Iris pigment epithelial cell (primary cell): Measurements from ENCODE around the gene KDELR1.
"Not testable (repeated sequence)": the region's sequence is repeated elsewhere in the genome, so short reads cannot be mapped to it uniquely, and the experiment has no call there.

Experiments
- DNase-seq: peaks from one replicate; pipeline ENCODE4 v3.0.0-alpha.2; 2011; ENCODE audit warnings: low read depth

The KDELR1 gene

DNA sequence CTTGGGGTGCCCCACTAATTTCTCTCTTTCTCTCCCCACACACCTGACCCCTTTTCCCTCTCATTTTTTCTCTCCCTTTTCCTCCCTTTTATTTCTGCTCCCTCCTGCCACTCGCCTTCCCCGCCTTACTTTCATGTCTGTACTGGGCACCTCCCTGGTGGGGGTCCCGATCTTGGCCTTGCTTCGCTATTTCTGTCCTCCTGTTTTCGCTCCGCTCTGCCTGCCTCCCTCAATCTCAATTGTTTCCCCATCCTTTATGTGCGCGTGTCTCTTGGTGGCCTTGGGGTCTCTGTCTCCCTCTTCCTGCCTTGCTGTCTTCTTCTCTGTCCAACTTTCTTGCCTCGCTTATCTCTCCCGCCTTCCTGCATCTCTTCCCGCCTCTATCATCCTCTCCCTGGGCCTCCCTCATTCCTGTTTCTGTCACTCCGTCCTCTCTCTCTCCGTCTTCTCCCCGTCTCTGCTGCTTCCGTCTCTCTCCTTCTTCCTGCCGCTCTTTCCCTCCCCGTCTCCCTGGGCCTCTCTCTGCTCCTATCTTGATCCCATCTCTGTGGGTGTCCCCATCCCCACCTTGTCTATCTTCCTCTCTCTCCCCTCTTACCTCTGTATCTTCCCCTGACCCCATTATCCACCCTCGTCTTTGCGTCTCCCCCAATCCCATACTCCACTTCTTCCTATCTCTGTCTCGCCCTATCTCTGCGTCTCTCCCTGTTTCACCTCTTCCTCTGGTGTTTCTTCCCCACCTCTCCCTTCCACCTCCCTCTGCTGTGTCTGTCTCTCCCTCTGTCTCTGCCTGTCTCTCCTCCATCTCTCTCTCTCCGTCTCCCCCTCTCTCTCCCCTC is 6.1 kb upstream of the KDELR1 start:
- DNase-seq: no peak

DNA sequence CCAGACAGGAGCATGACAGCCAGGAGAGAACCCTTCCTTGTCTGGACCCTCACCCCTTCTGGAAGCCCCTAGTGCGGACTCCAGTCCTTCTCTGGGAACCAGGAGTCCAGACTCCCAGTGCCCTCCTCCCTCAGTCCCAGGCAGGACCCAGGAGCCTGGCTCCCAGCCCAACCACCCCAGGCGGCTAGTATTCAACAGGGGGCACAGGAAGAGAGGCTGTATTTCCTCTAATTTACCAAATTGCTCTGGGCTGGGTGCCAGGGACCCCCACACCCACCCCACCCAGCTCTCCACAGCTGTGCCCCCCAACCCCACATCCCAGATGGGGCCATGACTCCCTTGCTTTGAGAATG is 5.4 kb upstream of the KDELR1 start:
- no peak for DNase-seq

DNA sequence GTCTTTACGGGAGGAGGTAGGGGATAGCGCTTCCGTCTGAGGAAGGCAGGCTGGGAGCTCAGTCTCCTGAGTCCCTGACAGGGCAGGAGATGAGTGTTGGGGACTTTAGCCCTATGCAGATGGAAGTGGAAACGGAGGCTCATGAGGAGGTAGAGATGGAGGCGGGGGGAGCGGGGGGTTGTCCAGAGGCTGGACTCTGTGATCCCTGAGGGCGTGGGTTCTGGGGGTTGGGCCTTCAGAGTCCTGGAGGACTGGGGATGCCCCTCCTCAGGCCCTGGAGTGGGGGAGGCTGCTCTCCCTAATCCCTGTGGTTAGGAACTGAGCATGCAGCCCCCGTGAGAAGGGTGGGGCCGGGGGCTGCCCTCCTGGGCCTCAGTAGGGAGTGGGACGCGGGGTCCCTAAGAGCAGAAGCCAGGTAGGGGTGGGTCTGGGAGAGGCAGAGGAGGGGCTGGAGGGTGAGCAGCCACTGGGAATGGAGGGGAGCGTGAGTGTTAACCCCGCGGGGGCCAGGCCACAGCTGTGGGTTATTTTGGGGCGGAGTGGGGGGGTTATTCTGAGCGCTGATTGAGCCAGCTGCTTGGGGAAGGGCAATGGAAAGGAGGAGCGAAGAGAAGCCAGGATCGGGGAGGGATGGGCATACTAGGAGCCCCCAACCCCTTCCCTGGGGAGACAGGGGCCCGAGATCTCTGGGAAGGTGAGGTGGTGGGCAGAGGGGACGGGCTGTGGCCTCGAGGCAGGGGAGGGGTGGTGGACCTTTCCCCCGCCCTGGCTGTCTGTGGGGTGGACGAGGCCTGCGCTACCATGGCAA is 4.9 kb upstream of the KDELR1 start:
- DNase-seq: no peak

DNA sequence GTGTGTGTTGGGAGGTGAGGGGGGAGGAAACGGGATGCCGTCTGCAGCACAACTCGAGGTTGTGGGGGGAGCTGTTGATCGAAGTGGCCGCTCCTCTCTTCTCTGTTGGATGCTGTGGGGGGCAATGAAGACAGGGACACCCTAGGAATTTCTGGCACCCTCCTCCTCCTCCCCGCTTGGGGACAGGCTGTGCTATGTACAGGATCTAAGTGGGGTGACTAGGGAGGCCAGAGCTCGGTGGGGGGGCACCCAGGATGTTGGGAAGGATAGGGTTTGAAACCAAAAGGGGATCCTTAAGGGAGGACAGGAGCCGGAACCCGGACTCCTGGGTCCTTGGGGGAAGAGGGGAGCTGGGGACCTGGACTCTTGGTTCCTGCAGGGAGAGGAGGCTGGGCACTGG is 4.1 kb upstream of the KDELR1 start:
- DNase-seq: no peak

DNA sequence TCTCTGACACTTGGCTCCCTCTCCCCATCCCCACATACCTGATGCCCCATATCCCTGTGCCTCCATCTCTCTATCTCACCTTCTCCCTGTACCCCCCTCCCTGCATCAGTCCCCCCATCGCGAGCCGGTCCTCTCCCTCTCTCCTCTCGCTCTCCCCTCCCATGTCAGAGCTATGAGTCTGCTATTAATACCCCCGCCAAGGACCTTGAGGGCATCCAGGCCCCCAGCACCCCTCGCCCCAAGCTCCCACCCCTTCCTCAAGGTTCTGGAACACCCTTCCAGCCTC is 3.8 kb upstream of the KDELR1 start:
- no peak for DNase-seq

DNA sequence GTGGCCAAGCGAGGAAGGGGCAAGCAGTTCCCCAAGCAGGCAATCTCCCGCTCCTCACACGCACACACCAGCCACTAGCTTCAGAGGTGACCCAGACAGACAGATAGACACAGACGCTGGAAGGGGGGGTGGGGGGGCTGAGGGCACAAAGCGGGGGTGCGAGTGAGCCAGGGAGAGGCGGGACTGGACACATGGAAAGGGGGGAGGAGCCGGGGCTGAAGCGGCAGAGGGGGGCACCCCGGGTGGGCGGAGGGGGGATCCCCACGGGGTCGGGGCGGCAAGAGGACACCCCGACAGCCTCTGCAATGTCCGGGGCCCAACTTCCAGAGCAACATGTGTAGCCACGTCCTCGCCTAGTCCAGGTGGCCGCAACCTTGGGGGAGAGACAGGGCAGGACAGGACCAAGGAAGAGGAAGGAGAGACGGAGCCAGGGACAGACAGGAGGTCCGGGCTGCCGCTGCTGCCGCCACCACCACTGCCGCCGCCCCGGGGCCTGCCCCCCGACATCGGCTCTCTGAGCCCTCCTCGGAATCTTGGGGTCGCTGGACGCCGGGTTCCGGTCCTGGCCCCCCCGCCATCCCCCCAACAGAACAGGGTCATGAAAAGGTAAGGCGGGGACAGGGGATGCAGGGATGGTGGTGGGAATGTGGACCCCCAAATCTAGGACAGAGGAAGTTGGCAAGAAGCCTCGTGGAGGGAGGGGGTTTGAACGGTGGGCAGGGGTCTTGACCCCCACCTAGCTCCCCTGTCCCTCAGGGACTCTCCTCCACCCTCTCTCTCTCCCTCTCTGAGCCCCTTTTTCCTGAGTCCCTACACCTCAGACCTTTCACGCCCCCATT is 3.2 kb upstream of the KDELR1 start:
- DNase-seq: no peak

DNA sequence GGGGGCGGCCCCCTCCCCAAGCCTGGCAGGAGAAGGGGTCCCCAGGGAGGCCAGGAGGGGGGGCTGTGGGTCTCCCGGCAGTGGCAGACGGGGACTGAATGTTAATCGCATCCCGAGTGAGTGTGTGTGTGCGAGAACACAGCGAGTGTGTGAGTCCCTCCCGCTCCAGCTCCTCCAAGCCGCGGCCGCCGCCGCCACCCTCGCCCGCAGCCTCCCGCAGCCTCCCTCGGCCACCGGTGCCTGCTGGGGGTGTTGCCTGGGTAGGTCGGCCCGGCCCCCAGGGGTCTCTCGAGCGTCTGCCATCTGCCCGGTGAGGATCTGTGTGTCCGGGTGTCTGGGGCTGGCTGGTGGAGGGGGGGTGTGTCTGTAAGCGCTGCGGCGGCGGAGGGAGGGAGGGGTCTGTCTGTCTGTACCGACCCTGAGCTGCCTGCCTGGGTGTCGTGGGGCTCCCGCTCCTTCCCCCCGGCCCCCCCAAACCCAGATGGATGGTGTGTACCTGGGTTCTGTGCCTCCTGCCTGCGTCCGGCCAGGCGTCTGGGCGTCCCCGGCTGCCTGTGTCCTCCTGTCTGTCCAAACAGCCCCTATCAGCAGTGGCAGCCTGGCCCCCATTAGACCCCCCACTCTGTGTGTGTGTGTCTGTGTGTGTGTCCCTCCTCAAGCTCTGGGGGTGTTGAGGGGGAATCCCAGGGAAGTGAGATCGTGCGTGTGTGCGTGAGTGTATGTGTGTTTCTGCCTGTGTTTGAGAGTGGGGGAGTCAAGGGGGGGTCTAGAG is 2.4 kb upstream of the KDELR1 start, which contains the start of gene GRIN2D:
GRIN2D (plus strand) TSS at position 110 of the 772 bp plus-strand sequence. CDS start 4,725 bp downstream, outside the sequence.
- DNase-seq: peak; percentile 34

DNA sequence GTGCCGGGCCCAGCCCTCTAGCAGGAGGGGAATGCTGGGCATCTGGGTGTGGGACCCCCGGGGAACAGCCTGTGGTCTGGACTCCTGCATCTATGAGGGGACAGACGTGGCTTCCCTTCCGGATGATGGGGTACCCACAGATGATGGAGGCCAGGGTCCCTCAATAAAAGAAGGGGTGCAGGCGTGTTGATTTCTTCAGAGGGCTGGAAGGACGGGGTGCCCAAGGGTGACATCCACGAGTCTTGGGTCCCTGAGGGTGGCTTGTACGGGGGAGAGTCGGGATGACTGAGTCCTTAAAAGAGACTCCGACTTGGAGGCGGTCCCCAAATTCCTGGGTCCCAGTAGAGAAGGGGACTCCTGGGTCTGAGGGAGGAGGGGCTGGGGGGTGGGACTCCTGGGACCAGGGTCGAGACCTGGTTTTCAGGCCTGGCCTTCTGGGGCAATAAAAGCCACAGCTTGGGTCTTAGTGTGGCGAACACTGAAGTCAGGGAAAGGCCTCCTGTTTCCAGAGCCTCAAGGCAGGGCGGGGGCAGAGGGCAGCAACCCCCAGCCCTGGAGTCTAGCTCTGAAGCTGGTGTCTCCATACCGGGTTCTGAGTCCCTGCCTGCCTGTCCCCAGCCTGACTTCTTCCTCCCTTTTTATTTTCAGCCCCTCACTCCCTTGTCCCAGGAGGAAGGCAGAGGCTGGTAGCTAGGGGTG is 1.7 kb upstream of the KDELR1 start:
- DNase-seq: no peak

DNA sequence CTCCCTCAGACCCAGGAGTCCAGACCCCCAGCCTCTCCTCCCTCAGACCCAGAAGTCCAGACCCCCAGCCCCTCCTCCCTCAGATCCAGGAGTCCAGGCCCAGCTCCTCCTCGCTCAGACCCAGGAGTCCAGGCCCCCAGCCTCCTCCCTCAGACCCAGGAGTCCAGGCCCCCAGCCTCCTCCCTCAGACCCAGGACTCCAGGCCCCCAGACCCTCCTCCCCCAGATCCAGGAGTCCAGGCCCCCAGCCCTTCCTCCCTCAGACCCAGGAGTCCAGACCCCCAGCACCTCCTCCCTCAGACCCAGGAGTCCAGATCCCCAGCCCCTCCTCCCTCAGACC is 624 bp upstream of the KDELR1 start:
- DNase-seq: not testable (repeated sequence)

DNA sequence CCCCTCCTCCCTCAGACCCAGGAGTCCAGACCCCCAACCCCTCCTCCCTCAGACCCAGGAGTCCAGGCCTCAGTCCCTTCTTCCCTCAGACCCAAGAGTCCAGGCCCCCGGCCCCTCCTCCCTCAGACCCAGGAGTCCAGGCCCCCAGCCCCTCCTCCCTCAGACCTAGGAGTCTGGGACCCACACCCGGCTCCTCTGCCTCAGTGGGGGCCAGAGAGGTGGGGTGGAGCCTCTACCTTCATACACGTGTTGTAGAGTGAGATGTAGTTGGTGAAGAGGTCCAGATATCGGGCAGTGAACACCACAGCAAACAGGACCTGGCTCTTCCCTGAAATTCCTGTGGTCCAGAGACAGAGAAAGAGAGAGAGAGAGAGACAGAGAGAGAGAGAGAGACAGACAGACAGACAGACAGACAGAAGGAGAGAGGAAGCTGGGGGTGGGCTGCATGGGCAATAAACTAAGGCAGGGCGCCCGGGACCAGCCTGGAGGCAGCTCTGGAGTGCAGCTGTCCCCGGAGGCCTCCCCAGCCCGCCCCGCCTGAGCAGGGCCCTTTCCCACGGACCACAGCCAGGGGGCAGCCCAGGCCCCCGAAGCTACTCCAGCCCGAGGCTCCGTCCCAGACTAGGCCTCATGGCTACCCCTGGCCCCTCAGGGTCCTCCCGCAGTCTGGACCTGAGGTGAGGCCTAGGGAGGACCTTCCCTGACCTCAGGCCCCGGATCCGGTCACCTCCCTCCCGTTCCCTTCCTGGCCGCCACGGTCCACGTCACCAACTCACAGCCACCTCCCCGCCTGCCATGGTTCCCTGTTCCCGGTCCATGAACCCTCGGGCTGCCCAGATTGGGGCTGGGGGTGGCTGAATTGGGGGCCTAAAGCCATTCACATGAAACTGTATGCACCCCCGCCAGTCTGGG is 907 bp downstream of the KDELR1 start:
- DNase-seq: peak; percentile 68

DNA sequence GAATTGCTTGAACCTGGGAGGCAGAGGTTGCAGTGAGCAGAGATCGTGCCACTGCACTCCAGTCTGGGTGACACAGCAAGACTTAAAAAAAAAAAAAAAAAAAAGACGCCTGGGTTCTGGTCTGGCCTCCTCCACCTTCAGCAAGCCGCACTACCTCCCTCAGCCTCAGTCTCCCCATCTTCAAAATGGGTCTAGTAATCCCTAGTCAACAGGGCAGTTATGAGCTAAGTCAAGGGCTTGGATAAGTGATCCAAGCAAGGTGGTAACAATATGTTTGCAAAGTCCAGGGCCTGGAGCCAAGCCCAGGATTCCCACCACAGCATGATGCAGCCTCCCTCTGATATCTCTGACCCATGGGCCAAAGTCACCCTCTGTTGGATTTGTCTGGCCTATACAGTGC is 4.4 kb downstream of the KDELR1 start:
- no peak for DNase-seq

DNA sequence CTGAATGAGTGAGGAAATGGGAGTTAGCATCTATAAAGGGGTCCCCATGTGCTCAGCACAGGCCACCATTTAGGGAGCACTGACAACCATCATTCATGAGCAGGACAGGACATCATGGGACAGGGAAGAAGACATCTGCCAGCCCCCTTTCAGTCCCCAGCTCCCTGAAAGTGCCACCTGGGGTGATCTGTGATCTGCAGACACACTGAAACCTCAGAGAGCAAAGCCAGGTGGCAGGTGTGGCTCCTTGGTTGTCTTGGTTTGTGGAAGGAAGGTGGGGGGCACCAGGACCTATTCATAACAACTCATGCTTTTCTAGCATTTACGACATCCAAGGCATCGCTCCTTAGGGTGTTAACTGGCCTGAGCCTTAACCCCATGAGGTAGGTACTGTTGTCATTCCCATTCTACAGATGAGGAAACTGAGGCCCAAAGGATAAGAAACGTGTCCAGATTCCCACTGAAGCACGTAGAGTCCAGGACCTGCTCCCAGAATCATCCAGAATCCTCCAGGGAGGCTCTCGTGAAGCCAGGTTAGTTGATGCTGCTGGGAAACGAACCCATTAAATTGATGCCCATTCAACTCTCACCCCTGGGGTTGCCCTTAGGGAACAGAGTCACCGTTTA is 5.8 kb downstream of the KDELR1 start:
- DNase-seq: no peak

DNA sequence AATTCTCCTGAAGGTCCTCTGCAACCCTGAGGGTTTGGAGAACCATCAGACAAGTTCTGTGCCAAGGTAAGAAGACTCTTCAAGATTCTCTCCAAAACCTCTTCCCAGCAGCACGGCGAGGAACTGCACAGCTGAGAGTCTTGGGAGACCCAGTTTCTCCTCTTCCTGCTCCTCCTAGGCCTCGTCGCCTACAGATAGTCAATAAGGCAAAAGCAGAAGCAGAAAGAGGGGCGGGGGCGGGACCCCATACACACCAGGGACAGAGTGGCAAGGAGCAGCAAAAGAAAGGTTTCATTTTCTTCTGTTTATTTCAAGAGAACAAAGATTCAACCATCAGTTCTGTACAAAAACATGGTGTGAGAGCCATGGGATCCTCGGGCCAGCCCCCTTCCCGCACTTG is 9.1 kb downstream of the KDELR1 start:
- no peak for DNase-seq

DNA sequence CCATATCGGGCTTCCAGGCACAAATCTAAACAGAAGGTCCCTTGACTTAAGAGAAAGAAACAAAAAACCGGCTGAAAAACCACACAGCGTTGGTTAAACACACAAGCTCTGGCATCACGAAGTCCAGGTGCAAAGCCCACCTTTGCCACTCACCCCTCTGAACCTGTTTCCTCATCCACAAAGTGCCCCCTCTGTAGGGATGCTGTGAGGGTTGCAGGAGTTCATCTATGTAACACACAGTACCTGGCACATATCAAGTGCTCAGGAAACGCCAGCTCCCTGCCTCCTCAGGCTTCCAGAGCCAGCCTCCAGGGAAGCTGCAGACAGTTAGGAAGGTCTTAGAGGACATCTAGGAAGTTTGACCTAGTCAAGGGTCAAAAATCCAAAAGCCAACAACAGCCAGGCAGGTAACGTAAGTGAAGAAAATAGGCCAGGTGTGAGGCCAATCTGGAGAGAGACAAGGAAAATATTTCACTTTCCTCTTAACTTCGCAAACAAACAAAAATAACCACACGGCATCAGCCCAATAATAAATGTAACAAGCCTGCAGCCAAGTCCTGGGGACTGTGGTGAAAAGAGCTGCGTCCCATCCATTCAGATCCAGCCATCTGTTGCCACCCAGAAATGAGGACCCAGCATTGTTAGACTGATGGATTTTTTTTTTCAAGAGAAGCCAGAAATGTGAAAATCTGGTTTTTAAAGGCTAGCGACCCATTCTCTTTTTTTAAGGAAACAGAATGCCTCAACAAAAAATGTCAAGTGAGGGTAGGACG is 10.0 kb downstream of the KDELR1 start:
- DNase-seq: no peak

DNA sequence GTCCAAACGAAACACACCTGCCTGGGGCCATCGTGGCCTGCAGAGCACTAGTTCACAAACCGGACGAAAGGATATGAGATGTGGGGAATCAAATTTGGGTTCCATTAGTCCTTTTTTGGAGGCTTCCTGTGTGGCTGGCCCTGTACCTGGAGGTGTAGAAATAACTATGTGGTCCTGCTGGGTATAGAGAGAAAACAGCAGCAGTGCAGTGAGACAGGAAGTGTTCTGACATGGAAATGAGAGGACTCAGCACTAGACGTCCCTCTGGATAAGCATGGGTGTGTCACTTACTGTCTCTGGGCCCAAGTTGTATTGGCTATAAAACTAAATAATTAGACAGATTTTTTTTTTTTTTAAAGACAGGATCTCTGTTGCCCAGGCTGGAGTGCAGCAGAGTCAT is 12.3 kb downstream of the KDELR1 start:
- no peak for DNase-seq

DNA sequence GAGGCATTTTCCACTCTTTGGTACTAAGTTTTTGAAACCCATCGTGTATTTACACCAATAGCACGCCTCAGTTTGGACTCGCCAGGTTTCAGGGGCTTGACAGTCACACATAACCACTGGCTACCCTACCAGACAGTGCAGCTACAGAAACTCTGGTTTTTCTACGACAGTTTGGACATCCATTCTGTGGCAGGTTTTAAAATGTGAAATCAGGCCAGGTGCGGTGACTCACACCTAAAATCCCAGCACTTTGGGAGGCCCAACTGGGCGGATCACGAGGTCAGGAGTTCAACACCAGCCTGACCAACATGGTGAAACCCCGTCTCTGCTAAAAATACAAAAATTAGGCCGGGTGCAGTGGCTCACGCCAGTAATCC is 13.2 kb downstream of the KDELR1 start:
- DNase-seq: no peak

DNA sequence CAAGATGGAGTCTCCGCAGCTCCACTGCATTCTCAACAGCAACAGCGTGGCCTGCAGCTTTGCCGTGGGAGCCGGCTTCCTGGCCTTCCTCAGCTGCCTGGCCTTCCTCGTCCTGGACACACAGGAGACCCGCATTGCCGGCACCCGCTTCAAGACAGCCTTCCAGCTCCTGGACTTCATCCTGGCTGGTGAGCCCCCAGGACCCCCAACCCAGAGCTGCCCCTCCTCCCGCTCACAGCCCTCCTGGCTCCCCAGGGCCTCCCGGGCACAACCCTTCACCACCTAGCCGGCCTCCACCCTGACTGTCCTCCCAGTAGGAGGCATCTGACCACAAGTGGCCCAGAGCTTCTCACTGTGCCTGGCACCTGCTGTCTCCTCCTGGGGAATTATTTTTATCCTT is 17.8 kb downstream of the KDELR1 start:
- no peak for DNase-seq

DNA sequence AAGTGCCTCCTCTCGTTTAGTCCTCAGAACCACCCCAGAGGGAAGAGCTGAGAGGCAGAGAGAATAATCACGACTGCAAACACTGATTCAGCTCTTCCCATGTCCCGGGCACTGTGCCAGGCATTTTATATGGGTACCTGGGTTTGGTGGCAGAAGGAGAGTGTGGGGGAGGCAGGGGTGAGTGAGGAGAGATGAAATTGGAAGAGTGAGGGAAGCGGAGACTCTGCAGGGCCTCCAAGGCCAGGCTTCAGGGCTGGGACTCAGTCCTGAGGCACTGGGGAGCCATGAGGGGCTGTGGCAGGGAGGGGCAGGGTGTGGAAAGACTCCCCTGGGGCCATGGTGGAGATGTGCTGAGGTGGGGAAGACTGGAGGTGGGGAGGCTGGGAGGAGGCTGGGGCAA is 18.4 kb downstream of the KDELR1 start:
- DNase-seq: no peak

DNA sequence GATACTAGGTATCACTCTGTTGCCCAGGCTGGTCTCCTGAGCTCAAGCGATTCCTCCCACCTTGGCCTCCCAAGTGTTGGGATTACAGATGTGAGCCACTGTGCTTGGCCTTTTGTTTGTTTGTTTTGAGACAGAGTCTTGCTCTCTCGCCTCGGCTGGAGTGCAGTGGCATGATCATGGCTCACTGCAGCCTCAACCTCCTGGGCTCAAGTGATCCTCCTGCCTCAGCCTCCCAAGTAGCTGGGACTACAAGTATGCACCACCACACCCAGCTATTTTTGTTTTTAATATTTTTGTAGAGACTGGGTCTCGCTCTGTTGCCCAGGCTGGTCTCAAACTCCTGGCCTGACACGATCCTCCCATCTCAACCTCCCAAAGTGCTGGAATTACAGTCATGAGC is 19.6 kb downstream of the KDELR1 start:
- not testable (repeated sequence) for DNase-seq
